ENCODE measurements around the gene CALML6.

GRCh38 chr1:1903224-1903623, 11.8 kb upstream of the CALML6 start:
- no peak for TF ChIP-seq CTCF (IDR thresholded peaks at IDR 0.05 in 4 of 5, conservative IDR thresholded peaks at IDR 0.05 in 1 of 5)
- no peak for TF ChIP-seq POLR2A (IDR thresholded peaks at IDR 0.05)

Data from gastrocnemius medialis (tissue), 4 donors.